Measurements from ENCODE around the gene LFNG.

The LFNG gene

DNA sequence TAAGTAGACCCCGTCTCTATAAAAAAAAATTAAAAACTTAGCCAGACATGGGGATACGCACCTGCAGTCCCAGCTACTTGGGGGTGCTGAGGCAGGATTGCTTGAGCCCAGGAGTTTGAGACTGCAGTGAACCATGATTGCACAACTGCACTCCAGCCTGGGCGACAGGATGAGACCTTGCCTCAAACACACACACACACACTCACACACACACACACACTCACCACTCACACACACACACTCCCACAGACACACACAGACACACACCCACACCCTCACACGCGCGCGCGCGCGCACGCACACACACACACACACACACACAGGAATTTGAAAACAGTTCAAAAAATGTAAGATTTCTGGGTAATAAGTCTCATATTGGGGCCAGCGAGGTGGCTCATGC is 34.7 kb upstream of the LFNG start:
- DNase-seq, result peak; percentile 13

DNA sequence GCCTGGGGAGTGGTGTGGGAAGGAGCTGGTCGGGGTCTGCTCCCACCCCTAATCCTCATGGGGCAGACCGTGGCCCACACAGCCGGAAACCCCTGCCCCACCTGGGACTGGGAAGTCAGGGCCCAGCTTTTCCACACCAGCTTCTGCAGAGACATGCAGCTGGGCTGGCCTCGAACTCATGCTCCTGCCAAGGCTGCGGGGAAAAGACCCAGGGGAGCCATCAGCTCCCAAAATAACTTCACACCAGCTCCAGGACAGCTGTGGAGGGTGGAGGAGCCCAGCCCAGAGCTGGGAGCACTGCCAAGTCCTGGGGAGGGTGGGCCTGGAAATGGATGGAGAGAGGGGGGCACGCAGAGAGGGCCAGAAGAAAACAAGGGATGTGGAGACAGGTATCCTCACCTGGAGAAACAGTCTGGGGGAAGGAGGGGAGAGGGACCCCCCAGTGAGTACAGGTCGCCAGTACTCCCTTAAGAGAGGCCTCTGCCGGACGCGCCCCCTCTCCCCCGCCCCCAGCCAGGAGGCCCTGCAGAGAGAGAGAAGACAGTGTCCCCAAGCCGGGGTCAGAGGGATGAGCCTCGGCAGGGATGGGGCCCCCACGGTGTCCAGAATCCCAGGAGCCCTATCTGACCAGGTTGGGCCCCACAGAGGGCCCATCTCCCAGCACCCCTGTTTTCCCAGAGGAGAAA is 31.8 kb upstream of the LFNG start:
- DNase-seq, result peak; percentile 90

DNA sequence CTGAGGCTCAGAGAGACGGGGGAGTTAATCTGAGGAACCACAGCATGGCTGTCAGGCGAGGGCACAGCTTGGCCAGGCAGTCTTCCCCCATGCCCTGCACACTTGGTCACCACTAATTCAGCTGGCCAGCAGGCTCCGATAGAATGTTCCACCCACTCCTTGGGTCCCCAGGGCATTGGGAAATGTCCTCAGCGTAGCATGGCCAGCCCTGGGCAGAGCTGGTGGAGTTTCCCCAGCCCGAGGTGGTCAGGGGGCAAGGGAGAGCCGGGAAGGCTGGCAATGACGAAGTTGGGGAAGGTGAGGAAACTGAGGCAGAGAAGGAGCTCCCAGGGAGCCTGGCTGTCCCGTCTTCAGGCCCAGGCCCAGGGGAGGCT is 31.3 kb upstream of the LFNG start:
- peak; percentile 62 for DNase-seq

DNA sequence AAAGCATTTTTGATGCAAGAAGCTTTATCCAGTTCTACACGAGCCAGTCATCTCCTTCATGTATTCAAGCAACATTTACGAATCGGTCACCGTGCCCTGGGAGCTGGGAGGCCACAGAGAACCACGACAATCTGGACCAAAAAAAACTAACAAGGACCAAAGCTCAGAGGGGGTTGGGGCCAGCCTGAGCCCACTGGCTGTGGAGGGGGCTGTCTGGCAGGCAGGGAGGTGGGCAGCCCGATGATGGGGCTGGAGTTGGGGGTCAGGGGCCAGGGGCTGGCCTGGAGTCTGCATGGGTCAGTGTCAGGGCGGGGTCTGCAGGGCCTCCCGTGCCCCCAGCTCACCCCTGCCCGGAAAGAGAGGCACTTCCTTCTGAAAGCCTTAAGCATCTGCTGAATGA is 30.9 kb upstream of the LFNG start:
- DNase-seq, result peak; percentile 21

DNA sequence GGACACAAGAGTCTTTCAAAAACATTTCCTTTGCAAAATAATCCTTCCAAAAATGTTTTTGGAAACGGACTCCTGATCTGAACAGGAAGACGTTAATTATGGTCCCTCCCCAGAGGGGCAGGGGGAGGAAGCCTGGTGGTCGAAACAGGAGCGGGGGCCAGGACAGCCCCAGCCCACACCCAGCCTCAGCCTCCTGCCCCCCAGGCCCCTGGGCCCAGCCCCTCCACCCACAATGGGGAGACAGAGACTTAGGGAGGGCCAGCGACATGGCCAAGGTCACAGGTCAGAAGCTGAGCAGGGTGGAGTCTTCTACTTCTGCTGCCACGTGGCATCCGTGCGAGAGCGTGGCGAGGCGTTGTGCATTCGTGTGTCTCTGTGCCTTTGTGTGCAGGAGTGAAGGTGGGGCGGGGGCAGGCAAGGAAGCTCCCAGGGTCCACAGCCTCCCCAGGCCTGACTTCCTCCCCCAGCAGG is 29.4 kb upstream of the LFNG start:
- peak; percentile 55 for DNase-seq

DNA sequence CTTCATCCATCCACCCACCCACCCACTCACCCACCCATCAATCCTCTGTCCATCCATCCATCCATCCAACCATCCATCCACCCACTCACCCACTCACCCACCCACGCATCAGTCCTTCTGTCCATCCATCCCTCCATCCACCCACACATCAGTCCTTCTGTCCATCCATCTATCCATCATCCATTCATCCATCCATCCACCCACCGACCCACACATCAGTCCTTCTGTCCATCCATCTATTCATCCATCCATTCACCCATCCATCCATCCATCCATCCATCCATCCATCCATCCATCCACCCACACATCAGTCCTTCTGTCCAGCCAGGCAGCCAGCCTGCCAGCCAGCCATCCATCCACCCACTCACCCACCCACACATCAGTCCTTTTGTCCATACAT is 27.5 kb upstream of the LFNG start:
- no peak for DNase-seq

DNA sequence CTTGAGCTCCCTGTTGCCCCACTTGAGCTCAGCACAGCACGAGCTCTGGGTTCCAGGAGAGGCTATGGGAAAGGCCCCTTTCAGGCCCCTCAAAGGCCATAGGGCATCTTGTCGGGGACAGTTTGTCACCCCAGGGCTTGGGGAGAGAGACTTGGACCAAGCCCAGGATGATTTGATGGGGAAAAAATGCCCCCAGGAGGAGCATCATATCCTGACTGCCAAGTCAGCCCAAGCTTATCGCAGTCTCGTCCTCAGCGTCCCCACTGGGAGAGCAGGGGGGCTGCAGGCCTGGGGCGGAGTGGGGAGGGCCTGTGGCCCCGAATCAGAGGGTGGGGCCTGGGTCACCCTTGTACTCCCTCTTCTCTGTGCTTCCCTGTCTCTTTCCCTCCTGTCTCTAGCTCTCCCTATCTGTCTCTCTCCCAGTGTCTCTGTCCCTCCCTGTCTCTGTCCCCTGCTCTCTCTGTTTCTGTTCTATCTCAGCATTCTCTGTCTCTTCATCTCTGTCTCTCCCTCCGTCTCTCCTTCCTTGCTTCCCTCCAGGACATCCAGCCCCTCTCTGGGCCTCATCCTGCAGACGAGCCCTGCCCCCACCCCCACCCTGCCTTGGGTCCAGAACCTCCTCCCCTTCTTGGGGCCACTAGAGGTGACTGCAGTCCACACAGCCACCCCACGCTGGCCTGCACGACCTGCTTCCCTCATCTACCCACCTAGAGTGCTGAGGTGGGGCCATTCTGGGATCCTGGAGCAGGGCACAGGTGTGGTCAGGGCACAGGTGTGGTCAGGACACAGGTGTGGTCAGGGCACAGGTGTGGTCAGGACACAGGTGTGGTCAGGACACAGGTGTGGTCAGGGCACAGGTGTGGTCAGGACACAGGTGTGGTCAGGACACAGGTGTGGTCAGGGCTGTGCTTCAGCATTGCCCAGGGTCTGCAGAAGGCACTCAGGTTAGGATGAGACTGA is 26.1 kb upstream of the LFNG start:
- no peak for DNase-seq

DNA sequence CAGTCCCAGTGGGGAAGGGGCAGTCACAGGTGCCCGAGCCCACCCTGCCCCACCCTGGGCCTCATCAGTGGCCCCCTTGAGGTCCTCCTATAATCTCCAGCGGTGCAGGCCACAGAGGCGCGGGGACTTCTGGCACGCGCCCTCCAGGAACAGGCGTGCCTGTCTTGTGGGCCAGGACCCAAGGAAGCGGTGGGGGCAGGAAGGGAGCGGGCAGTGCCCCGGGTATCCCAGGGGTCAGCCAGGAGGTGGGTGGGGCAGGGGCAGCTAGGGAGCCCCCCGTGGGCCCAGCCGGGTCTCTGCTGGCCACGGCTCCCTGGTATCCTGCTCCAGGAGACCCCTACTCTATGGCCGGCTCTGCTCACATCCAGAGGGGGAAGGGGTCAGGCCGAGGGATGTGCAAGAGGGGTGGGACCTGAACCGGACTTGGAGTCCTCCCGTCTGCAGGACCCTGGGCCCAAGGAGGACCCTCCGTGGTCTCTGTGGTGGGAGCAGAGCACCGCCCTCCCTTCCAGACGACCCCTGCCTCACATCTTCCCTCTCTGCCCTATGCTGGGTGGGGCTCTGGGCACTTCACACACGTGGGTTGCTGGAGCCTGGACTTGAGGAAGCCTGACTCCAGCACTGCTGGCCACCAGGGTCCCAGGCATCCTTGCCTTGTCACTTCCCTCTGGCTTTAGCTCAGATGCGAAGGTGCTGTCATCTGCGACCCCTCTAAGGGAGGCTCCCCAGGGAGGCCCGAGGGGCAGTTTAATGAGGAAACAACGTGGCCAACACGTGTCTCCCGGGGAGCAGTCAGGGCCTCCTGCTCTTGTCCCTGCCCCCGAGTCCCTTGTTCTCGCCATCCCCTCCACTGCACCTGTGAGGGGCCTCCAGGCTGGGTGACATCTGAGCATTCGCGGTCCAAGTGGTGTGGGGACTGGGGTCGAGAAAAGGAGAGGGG is 25.1 kb upstream of the LFNG start:
- no peak for DNase-seq

DNA sequence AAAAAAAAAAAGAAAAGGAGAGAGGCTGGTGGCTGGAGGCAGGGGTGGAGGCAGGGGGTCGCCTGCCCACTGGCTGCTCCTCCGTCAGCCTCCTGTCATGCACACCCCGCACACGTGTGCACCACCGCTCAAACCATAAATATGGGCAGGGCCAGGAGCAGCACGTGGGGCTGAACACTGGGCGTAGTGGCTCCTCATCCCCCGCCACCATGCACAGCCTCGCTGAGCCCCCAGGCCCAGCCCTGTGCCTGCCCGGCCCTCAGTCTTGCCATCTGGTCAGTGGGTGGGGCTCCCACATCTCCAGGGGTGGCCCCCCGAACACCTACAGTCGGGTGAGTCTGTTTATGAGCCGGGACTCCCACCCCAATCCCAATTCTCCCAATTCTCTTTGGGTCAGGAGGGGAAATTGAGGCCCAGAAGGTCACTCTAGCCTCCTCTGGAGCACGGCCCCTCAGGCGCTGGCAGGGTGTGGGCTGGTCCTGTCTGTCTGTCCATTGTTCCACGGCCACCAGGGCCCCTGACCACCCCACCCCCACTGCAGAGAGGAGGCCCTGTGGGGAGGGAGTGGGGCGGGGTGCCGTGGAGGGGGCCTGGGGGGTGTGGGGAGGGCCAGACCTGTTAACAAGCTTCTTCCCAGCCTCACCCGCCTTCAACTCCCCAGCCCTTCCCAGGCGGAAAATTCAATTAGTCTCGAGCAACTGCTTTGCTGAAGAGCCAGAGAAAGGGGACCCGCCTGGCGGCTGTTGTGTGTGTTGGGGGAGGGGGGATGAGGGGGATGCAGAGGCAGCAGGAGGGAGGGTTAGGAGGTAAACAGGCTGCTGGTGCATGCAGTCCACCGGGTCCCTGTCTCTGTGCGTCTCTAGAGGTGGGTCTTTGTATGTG is 23.9 kb upstream of the LFNG start:
- DNase-seq, result peak; percentile 80

DNA sequence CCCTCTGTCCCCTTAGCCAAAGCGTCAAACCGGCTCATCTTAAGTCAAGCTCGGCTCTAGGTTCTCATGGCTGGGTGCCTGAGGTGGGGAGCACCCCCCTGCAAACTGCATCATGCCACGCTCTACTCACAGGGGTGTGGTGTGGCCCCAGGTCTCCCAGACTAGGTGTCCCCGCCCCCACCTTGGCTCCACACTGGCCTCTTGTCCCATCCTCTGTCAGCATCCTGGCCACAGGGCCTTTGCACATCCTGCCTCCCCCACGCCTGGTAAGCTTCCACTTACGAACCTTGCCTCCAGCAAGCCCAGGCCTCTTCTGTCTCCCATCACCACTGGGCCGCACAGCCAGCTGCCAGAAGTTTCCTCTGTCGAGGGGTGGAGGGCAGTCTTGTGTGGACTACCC is 23.2 kb upstream of the LFNG start:
- DNase-seq, result no peak

DNA sequence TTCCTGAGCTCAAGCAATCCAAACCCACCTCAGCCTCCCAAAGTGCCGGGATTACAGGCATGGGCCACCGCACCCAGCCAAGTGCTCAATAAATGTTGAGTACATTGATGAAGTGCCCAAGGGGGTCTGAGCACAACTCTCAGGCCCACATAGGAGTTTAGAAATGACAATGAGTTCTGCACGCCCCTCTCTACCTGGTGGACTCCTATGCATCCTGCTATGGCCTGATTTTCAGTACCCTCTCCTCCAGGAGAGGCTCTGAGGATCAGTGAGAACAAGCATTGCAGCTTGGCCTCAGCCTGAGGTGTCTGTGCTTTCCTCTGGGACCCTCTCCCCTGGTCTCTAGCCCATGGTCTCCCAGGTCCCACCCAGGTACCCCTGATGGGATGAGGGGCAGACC is 22.5 kb upstream of the LFNG start:
- no peak for DNase-seq

DNA sequence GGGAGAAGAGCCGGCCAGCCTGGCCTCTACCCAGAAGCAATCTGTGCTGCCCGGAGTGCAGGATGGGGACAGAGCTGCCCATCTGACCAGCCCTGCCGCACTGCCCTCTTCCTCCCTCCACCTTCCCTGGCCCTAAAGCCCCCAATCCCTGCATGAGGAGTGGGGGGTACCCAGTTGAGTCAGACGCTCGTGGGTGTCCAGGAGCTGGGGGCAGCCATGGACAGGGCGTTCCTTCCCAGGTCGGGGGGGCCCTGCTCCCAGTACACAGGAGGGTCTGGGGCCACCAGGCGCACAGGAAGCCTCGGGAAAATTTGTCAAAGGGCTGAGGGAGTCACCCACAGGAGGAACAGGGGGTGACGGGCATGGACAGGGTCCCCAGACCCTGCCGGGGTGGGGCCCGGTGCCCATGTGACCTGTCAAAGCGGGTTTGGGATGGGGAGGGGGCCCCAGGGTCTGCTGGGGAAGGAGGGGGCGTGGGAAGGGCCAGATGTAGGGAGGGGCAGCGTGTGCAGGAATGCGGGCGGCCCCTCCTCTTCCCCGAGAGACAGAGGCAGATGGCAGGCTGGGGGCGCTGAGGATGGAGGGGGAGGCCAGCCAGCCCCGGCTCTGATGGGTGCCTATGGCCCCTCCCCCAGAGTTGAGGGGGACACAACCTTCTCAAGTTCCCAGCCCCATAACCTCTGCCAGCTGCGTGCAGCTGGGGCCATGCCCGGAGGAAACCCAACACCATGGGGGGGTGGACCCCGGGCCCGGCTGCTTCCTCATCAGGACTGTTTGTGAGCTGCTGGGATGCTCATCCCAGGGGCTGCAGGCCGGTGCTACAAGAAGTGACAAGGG is 21.9 kb upstream of the LFNG start:
- peak; percentile 86 for DNase-seq

DNA sequence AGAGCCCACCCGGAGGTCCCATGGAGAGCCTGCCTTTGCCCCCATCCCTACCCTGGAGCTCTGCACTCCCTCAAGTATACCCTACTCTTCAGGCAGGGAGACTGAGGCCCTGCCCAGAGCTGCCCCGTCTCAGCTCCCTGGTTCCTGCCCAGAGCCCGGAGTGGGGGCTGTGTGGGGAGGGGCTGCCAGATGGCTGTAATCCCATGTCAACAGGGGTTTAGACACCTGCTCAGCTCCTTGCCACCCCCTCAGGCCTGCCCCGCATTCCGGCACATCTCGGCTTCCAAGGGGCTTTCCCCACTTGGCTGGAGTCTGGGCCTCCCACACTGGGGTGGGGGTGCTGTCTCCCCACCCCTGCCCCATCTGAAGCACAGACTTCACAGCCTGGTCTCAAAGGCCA is 20.9 kb upstream of the LFNG start:
- no peak for DNase-seq

DNA sequence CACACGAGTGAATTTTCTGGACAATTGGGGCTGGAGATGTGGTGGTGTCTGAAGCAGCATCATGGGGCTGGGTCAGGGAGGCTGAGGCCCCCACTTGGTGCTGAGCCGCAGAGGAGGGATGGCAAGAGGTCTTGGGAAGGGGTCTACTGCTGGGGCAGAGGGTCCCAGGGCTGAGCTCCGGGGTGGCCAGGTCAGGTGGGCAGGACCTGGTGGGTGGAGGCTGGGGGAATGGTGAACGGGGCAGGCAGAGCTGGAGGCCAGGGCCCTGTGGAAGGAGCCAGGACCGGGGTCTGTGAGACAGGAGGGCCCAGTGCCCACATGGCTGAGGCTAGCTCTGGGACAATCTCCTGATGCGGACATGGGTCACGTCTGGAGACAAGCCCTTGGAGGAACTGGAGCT is 20.4 kb upstream of the LFNG start:
- DNase-seq, result no peak

DNA sequence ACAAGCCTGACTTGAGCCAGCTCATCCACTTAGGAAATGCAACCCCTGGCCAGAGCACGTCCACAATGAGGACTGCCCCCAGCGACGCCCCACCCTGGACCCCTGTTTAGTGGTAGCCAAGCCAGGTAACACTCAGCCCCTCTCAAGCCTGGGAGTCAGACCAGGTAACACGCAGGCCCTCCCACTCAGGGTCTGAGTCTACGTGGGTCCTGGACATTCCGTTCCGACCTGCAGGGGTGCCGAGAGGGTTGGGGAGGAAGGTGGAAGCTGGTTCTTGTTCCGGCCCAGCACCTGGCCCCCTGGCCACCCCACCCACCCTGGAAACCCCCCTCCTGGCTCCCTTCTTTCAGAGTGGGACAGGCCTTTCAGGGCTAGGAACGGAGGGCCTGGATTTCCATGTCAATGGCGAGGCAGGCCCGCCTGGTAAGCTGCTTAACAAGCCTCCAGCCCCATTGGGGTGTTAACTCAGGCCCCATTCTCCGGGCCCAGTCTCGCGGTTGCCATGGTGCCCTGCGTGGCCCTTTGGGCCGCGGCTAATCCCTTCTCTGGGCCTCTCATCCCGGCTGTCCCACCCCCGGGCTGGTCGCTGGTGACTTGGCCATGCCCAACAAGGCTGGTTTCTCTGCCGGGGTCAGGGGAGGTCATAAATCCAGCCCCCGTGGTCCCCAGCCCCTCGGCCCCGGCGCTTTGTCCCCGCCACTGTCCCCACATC is 19.7 kb upstream of the LFNG start:
- no peak for DNase-seq

DNA sequence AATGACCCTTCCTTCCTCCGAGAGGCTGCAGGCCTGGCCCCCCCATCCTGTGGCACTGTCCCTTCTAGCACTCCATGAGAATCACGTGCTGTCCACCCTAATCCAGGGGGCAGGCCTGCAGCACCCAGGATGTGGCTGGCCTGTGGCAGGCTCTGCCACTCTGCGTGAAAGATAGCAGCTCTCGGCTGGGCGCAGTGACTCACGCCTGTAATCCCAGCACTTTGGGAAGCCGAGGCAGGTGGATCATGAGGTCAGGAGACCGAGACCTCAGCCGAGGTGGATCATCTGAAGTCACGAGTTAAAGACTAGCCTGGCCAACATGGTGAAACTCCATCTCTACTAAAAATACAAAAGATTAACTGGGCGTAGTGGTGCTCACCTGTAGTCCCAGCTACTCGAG is 18.9 kb upstream of the LFNG start:
- DNase-seq, result no peak

DNA sequence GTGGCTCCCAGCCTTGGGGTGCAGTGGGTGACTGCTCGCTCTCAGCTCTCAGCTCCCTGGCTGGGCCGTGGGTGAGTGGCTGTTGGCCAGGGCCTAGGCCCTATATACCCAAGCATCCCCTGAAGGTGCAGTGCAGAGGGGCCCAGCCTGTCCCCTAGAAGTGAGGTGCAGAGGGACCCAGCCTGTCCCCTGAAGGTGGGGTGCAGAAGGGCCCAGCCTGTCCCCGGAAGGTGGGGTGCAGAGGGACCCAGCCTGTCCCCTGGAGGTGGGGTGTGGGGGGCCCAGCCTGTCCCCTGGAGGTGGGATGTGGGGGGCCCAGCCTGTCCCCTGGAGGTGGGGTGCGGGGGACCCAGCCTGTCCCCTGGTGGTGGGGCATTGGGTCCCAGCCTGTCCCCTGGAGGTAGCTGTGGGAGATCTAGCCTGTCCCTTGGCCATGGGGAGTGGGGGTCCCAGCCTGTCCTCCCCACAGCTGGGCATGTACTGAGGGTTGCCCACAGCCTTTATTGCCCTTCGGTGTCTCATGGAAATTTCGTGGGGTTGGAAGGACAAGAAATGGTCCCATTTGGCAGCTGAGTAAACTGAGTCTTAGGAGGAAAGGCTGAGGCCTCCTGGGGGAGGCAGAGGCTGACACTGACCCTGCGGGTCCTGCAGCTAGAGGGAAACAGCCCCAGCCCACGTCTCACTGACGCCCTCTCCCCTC is 17.5 kb upstream of the LFNG start:
- DNase-seq, result no peak

DNA sequence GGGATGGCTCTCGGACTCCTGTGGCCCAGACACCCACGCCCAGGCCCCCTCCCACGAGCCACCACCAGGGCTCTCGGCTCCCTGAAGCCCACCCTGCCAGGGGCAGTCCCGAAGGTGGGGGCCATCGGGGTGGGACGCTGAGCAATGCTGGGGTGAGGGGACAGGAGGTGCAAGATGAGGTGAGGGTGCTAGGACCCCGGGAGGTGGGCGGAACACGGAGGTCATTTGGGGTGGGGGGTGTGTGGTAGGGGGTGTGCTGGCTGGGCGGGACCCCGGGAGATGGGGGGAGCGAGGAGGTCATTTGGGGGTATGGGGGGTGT is 17.0 kb upstream of the LFNG start:
- no peak for DNase-seq

DNA sequence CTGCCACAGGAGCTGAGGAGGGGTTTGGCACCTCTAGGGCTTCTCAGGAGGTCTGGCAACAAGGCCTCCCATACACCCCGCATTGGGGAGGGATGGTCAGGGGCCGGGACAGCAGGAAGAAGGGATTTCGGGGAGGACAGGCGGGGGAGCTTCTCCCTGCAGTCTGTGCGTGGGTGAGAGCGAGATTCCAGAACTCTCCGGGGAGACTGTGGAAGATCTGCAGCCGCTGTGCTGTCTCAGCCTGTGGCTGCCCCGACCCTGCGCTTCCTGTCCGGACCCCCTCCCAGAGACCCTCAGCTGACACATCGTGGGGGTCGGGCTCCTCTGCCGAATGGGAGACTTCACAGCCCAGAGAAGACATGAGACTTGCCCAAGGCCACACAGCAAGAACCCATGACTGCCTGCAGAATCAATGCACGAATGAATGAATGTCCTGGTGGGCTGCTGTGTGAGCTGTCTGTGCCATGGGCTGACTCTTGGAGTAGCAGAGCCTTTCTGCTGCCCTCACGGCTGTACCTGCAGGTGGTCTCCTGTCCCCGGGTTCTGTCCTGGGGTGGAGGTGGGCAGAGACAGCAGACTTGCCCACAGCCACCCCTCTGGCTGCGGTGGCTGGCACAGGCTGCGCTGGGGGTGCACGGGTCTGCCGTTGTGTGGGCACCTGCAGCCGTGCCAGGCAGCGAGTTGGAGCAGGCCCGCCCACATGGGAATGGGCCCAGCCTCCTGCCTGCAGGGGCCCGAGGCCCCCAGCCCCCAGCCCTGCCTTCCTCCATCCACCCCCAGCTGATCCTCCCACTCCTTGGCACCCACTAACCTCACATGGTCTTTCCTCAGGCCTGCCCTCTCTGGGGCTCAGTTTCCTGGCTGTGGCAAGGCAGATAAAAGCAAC is 16.3 kb upstream of the LFNG start:
- no peak for DNase-seq

Measured in femur (tissue), 1 donor.